PC-9 (cell line): ENCODE measurements around the gene POLR2J3. TPM values are rescaled to one million over a fixed set of nuclear protein-coding genes. Genes with fewer than 3 reads are reported as not detected.
"Not testable (repeated sequence)": the region's sequence is repeated elsewhere in the genome, so short reads cannot be mapped to it uniquely, and the experiment has no call there.

Experiments used
- BruUV-seq: library from RNA; stranded (reverse); fragments of 400-500 nt; replicated peaks from 2 replicates; lab custom pipeline; 2021; lab: Mats Ljungman, UMichigan
- CTCF ChIA-PET: fragments of 300-600 bp; sonication (Branson Sonifier 250); formaldehyde crosslinking; loops from one replicate; lab custom pipeline; 2022; ENCODE audit warnings: antibody characterized with exemption; lab: Charles Lee
- POLR2A ChIA-PET: fragments of 300-600 bp; sonication (Branson Sonifier 250); formaldehyde crosslinking; loops from one replicate; lab custom pipeline; 2022; ENCODE audit warnings: antibody characterized with exemption; ENCODE audit not compliant: unreplicated experiment; lab: Charles Lee
- DNase-seq, 2 experiments: peaks; one replicate each; pipeline versions ENCODE4 v3.0.0 to v3.0.0-alpha.2; 2015 to 2022; ENCODE audit warnings: mixed read lengths in 1 of 2
- H2AFZ ChIP-seq: fragments of 200-600 bp; sonication (generic); 2 replicates; pipeline ENCODE4 v1.8.1; 2017; ENCODE audit warnings: antibody characterized with exemption
- H3F3A ChIP-seq: fragments of 200-600 bp; sonication (generic); 2 replicates; pipeline ENCODE4 v1.8.1; 2017; ENCODE audit warnings: antibody characterized with exemption, mild to moderate bottlenecking, low read depth; ENCODE audit not compliant: insufficient read depth
- H3K27ac ChIP-seq: fragments of 200-600 bp; sonication (generic); 2 replicates; pipeline ENCODE4 v1.6.1; 2016; ENCODE audit warnings: mixed run types
- H3K27me3 ChIP-seq: fragments of 200-600 bp; sonication (generic); 2 replicates; pipeline ENCODE4 v1.6.1; 2016; ENCODE audit warnings: low read depth, mixed run types; ENCODE audit not compliant: insufficient read depth
- H3K36me3 ChIP-seq: fragments of 200-600 bp; sonication (generic); 2 replicates; pipeline ENCODE4 v1.6.1; 2016; ENCODE audit warnings: low read depth, mixed run types
- H3K4me1 ChIP-seq: fragments of 200-600 bp; sonication (generic); replicated peaks from 2 replicates; pipeline ENCODE4 v1.6.1; 2016; ENCODE audit warnings: mixed run types; ENCODE audit not compliant: insufficient read depth
- H3K4me2 ChIP-seq: fragments of 200-600 bp; sonication (generic); 2 replicates; pipeline ENCODE4 v1.6.1; 2017; ENCODE audit warnings: mixed run types
- H3K4me3 ChIP-seq: fragments of 200-600 bp; sonication (generic); 2 replicates; pipeline ENCODE4 v1.6.1; 2016; ENCODE audit warnings: mixed run types
- H3K79me2 ChIP-seq: fragments of 200-600 bp; sonication (generic); 2 replicates; pipeline ENCODE4 v1.6.1; 2017; ENCODE audit warnings: low read depth, mixed run types
- H3K9me2 ChIP-seq: fragments of 200-600 bp; sonication (generic); 2 replicates; pipeline ENCODE4 v1.8.1; 2017; ENCODE audit warnings: mild to moderate bottlenecking; ENCODE audit not compliant: insufficient read depth
- H3K9me3 ChIP-seq: fragments of 200-600 bp; sonication (generic); 2 replicates; pipeline ENCODE4 v1.8.1; 2016; ENCODE audit warnings: low read depth; ENCODE audit not compliant: insufficient read depth
- H4K20me1 ChIP-seq: fragments of 200-600 bp; sonication (generic); 2 replicates; pipeline ENCODE4 v1.8.1; 2017; ENCODE audit not compliant: insufficient read depth
- intact Hi-C: fragments of 100-400 bp; cut with micrococcal nuclease; formaldehyde crosslinking; loops from one replicate; pipeline ENCODE4 v1.10.0; 2022; ENCODE audit not compliant: unreplicated experiment
- total RNA-seq: library from RNA; stranded (reverse); gene quantifications from 2 replicates; pipeline ENCODE4 v1.2.3, GENCODE V29; 2021

Gene POLR2J3
- total RNA-seq, 1 experiment from 2014 or later: 54.0 TPM

GRCh38 chr7:102602317-102602716 is 29.9 kb upstream of the POLR2J3 start:
- POLR2A ChIA-PET: not testable (repeated sequence)

GRCh38 chr7:102599699-102600098 is 27.3 kb upstream of the POLR2J3 start:
- H3K27ac ChIP-seq, H3K27me3 ChIP-seq, DNase-seq, H3K4me1 ChIP-seq, H3K4me3 ChIP-seq, H3F3A ChIP-seq, BruUV-seq, H3K4me2 ChIP-seq, H3K79me2 ChIP-seq, POLR2A ChIA-PET, H2AFZ ChIP-seq, H3K9me3 ChIP-seq, H3K36me3 ChIP-seq, H4K20me1 ChIP-seq, H3K9me2 ChIP-seq, CTCF ChIA-PET, intact Hi-C loops: not testable (repeated sequence)

More at GRCh38 chr7:102602317-102602716, 29.9 kb upstream of the POLR2J3 start:
- H3K27ac ChIP-seq, H3K4me2 ChIP-seq, H3K79me2 ChIP-seq, H3K4me1 ChIP-seq, H2AFZ ChIP-seq, H3F3A ChIP-seq, H3K9me2 ChIP-seq, H3K4me3 ChIP-seq, H4K20me1 ChIP-seq, BruUV-seq, CTCF ChIA-PET, H3K27me3 ChIP-seq, DNase-seq, H3K36me3 ChIP-seq, intact Hi-C loops, H3K9me3 ChIP-seq: not testable (repeated sequence)

GRCh38 chr7:102596036-102596435 is 23.7 kb upstream of the POLR2J3 start:
- H3K36me3 ChIP-seq, H3F3A ChIP-seq, intact Hi-C loops, H3K9me2 ChIP-seq, H3K4me3 ChIP-seq, H3K4me1 ChIP-seq, H3K9me3 ChIP-seq, CTCF ChIA-PET, H4K20me1 ChIP-seq, H3K4me2 ChIP-seq, H2AFZ ChIP-seq, H3K27me3 ChIP-seq, H3K27ac ChIP-seq, BruUV-seq, POLR2A ChIA-PET, H3K79me2 ChIP-seq: not testable (repeated sequence)
- peak in 1 of 2 experiments; percentile 3 for DNase-seq

GRCh38 chr7:102593637-102594334 is 21.4 kb upstream of the POLR2J3 start:
- H3K27ac ChIP-seq, intact Hi-C loops, H3K27me3 ChIP-seq, BruUV-seq, H2AFZ ChIP-seq, H3K4me1 ChIP-seq, H3K9me3 ChIP-seq, H3K9me2 ChIP-seq, CTCF ChIA-PET, POLR2A ChIA-PET, H3F3A ChIP-seq, H3K79me2 ChIP-seq, H4K20me1 ChIP-seq, DNase-seq, H3K4me3 ChIP-seq, H3K36me3 ChIP-seq, H3K4me2 ChIP-seq: not testable (repeated sequence)

- BruUV-seq, H3K4me1 ChIP-seq, H3K79me2 ChIP-seq, H2AFZ ChIP-seq, H3K9me2 ChIP-seq, CTCF ChIA-PET, H3K4me3 ChIP-seq, H3F3A ChIP-seq, intact Hi-C loops, H4K20me1 ChIP-seq, POLR2A ChIA-PET, H3K27me3 ChIP-seq, H3K27ac ChIP-seq, H3K36me3 ChIP-seq, H3K9me3 ChIP-seq: not testable (repeated sequence)
- peak in 1 of 2 experiments; percentile 93 for DNase-seq
- H3K4me2 ChIP-seq: 0 out of 2 replicates have a peak overlapping the region, but pooled peaks have one; percentile 46
Observed at GRCh38 chr7:102592477-102593019, 20.2 kb upstream of the POLR2J3 start.

GRCh38 chr7:102589857-102590256 is 17.5 kb upstream of the POLR2J3 start:
- H3K9me3 ChIP-seq, H3K4me2 ChIP-seq, H3K79me2 ChIP-seq, BruUV-seq, H3K4me3 ChIP-seq, H3K27ac ChIP-seq, H3F3A ChIP-seq, CTCF ChIA-PET, H3K4me1 ChIP-seq, intact Hi-C loops, H3K36me3 ChIP-seq, POLR2A ChIA-PET, H2AFZ ChIP-seq, H3K9me2 ChIP-seq, H3K27me3 ChIP-seq, H4K20me1 ChIP-seq, DNase-seq: not testable (repeated sequence)

GRCh38 chr7:102583495-102583894 is 11.1 kb upstream of the POLR2J3 start:
- DNase-seq, POLR2A ChIA-PET, CTCF ChIA-PET, H4K20me1 ChIP-seq, intact Hi-C loops, H2AFZ ChIP-seq, H3K4me1 ChIP-seq, H3K4me2 ChIP-seq, H3K79me2 ChIP-seq, BruUV-seq, H3K27ac ChIP-seq, H3K4me3 ChIP-seq, H3K36me3 ChIP-seq, H3K9me3 ChIP-seq, H3K9me2 ChIP-seq, H3K27me3 ChIP-seq, H3F3A ChIP-seq: not testable (repeated sequence)
